ENCODE results near the gene ARFGEF3. TPM values are rescaled to one million over a fixed set of nuclear protein-coding genes. Genes with fewer than 3 reads are reported as not detected.

The ARFGEF3 gene
- total RNA-seq, 2 donors from 2014 or later: 13.5 to 21.8 TPM

- no peak for TF ChIP-seq POLR2A (IDR thresholded peaks at IDR 0.05)
- TF ChIP-seq CTCF (IDR thresholded peaks at IDR 0.05): no peak
- intact Hi-C loops (cut with DNase I): no loop called here
- Histone ChIP-seq H3K9me3 (no peaks in the 10 kb centered on the region), H3K4me3 (no peak overlapping the region), H3K27ac (no peak overlapping the region), H3K36me3 (replicated peaks in 1 of 2; ENCODE audit: insufficient read depth in 1 of 2, low read depth in 2 of 2) (peaks cover 0 to 16% of the 10 kb centered on the region in 2 donors), H3K4me1 (no peaks in the 10 kb centered on the region), H3K27me3 (no peaks in the 10 kb centered on the region)
- ATAC-seq (no peak), DNase-seq (no peak)
- WGBS, 2 donors: 91 to 92% methylated on average over 9 of the region's 9 CpGs
These were observed 134.6 kb downstream of the ARFGEF3 start for GRCh38 chr6:138296381-138296780.

- TF ChIP-seq POLR2A (IDR thresholded peaks at IDR 0.05) (no peak), CTCF (IDR thresholded peaks at IDR 0.05) (no peak)
- WGBS, 2 donors: 96% methylated on average over 3 to 7 of the region's 7 CpGs
- Histone ChIP-seq H3K27me3 (no peaks in the 10 kb centered on the region), H3K9me3 (no peaks in the 10 kb centered on the region), H3K4me1 (no peaks in the 10 kb centered on the region), H3K36me3 (replicated peaks in 1 of 2; ENCODE audit: insufficient read depth in 1 of 2, low read depth in 2 of 2) (peaks cover 0 to 16% of the 10 kb centered on the region in 2 donors), H3K4me3 (no peak overlapping the region), H3K27ac (no peak overlapping the region)
- no peak for DNase-seq
- intact Hi-C loops (cut with DNase I): no loop called here
- ATAC-seq: no peak
These were observed 135.0 kb downstream of the ARFGEF3 start for GRCh38 chr6:138296786-138297185.

GRCh38 chr6:138297761-138298298, 136.1 kb downstream of the ARFGEF3 start:
- 88 to 100% methylated on average over 1 of the region's 1 CpG for WGBS, 2 donors
- no peak overlapping the region for H3K4me3 ChIP-seq
- TF ChIP-seq POLR2A (IDR thresholded peaks at IDR 0.05) (no peak), CTCF (IDR thresholded peaks at IDR 0.05) (no peak)
- intact Hi-C loops (cut with DNase I): no loop called here
- H3K27me3 ChIP-seq: no peaks in the 10 kb centered on the region
- no peaks in the 10 kb centered on the region for H3K9me3 ChIP-seq
- ATAC-seq: no peak
- H3K27ac ChIP-seq: no peak overlapping the region
- H3K4me1 ChIP-seq: no peaks in the 10 kb centered on the region
- no peak for DNase-seq
- H3K36me3 ChIP-seq (replicated peaks in 1 of 2; ENCODE audit: insufficient read depth in 1 of 2, low read depth in 2 of 2): peaks cover 0 to 16% of the 10 kb centered on the region in 2 donors

GRCh38 chr6:138300469-138300868, 138.7 kb downstream of the ARFGEF3 start:
- DNase-seq (no peak), ATAC-seq (no peak)
- Histone ChIP-seq H3K4me1 (no peaks in the 10 kb centered on the region), H3K36me3 (replicated peaks in 1 of 2; ENCODE audit: insufficient read depth in 1 of 2, low read depth in 2 of 2) (peaks cover 0 to 10% of the 10 kb centered on the region in 2 donors), H3K27me3 (no peaks in the 10 kb centered on the region), H3K9me3 (no peaks in the 10 kb centered on the region), H3K27ac (no peak overlapping the region), H3K4me3 (no peak overlapping the region)
- WGBS, 2 donors: 84 to 88% methylated on average over 4 of the region's 4 CpGs
- TF ChIP-seq POLR2A (IDR thresholded peaks at IDR 0.05) (no peak), CTCF (IDR thresholded peaks at IDR 0.05) (no peak)
- intact Hi-C loops (cut with DNase I): no loop called here

- H3K4me3 ChIP-seq: no peak overlapping the region
- DNase-seq (no peak), ATAC-seq (no peak)
- peaks cover 0 to 7% of the 10 kb centered on the region in 2 donors for H3K36me3 ChIP-seq (replicated peaks in 1 of 2; ENCODE audit: insufficient read depth in 1 of 2, low read depth in 2 of 2)
- intact Hi-C loops (cut with DNase I): no loop called here
- WGBS, 2 donors: 82 to 90% methylated on average over 2 of the region's 2 CpGs
- TF ChIP-seq POLR2A (IDR thresholded peaks at IDR 0.05) (no peak), CTCF (IDR thresholded peaks at IDR 0.05) (no peak)
- H3K27me3 ChIP-seq: no peaks in the 10 kb centered on the region
- H3K9me3 ChIP-seq: no peaks in the 10 kb centered on the region
- H3K4me1 ChIP-seq: no peaks in the 10 kb centered on the region
- no peak overlapping the region for H3K27ac ChIP-seq
These were observed 140.8 kb downstream of the ARFGEF3 start for GRCh38 chr6:138302554-138302953.
